A549 (cell line): ENCODE results near the gene LRRC4C. TPM values are rescaled to one million over a fixed set of nuclear protein-coding genes. Genes with fewer than 3 reads are reported as not detected.

Experiments used
- ATAC-seq, 2 experiments: fragments of 200-7000 bp in 1 of 2; fragments of >200 bp in 1 of 2; cut with Nextera tagmentation in 1 of 2; cut with Tn5 transposase in 1 of 2; 3 replicates each; pipeline versions ENCODE4 v1.8.0 to v1.9.1; 2018 to 2020; ENCODE audit warnings: mild to moderate bottlenecking in 1 of 2, moderate library complexity in 1 of 2
- CTCF ChIA-PET: fragments of 300-600 bp; sonication (Branson Sonifier 250); formaldehyde crosslinking; extraction: SDS; loops from one replicate; lab custom pipeline; 2021; ENCODE audit warnings: antibody characterized with exemption, inconsistent platforms; lab: Yijun Ruan, JAX
- POLR2A ChIA-PET: fragments of 350-600 bp; formaldehyde crosslinking; extraction: SDS; loops from one replicate; lab custom pipeline; 2021; ENCODE audit warnings: antibody characterized with exemption, inconsistent platforms; lab: Yijun Ruan, JAX
- DNase-seq, 2 experiments: peaks; one replicate each; pipeline versions ENCODE4 v3.0.0 to v3.0.0-alpha.2; 2011 to 2016; ENCODE audit warnings: low read depth in 1 of 2, low spot score in 1 of 2
- FAIRE-seq: peaks from 2 replicates; lab custom pipeline; 2011; peaks lifted over from hg19 to GRCh38; lab: Jason Lieb, UNC
- H3K27ac ChIP-seq, 2 experiments: fragments of >200 bp; sonication (Bioruptor Twin); formaldehyde crosslinking; 3 replicates each; pipeline ENCODE4 v1.5.1; 2016 to 2017
- H3K4me1 ChIP-seq: fragments of >200 bp; sonication (Bioruptor Twin); formaldehyde crosslinking; 3 replicates; pipeline ENCODE4 v1.6.1; 2016
- H3K4me2 ChIP-seq: fragments of >200 bp; sonication (Bioruptor Twin); formaldehyde crosslinking; 3 replicates; pipeline ENCODE4 v1.6.1; 2016
- H3K4me3 ChIP-seq: fragments of >200 bp; sonication (Bioruptor Twin); formaldehyde crosslinking; 3 replicates; pipeline ENCODE4 v1.5.1; 2016
- H3K9me3 ChIP-seq: fragments of >200 bp; sonication (Bioruptor Twin); formaldehyde crosslinking; 3 replicates; pipeline ENCODE4 v1.6.1; 2016
- BCL3 ChIP-seq: fragments of >200 bp; sonication (Bioruptor Twin); formaldehyde crosslinking; IDR thresholded peaks from 3 replicates; pipeline ENCODE4 v1.6.1; 2016
- BHLHE40 ChIP-seq: IDR thresholded peaks from 2 replicates; pipeline ENCODE4 v1.6.1; 2012; ENCODE audit warnings: low read depth, low read length, inconsistent platforms
- CEBPB ChIP-seq, 2 experiments: fragments of >200 bp in 1 of 2; sonication (Bioruptor Twin) in 1 of 2; formaldehyde crosslinking in 1 of 2; IDR thresholded peaks; 2 replicates each; pipeline ENCODE4 v1.6.1; 2012 to 2016
- CHD4 ChIP-seq: fragments of 200-600 bp; sonication (generic); IDR thresholded peaks from 2 replicates; pipeline ENCODE4 v1.6.1; 2016; ENCODE audit warnings: antibody characterized with exemption, mild to moderate bottlenecking, borderline replicate concordance
- EHF ChIP-seq: fragments of 250-450 bp; sonication (Bioruptor Pico); IDR thresholded peaks from 2 replicates; pipeline ENCODE4 v1.5.0; 2020; ENCODE audit warnings: mild to moderate bottlenecking
- EHMT2 ChIP-seq: fragments of 200-600 bp; sonication (generic); IDR thresholded peaks from 2 replicates; pipeline ENCODE4 v1.6.1; 2016; ENCODE audit warnings: antibody characterized with exemption, low read depth, mild to moderate bottlenecking, moderate library complexity
- EP300 ChIP-seq, 2 experiments: fragments of >200 bp; sonication (Bioruptor Twin); formaldehyde crosslinking; IDR thresholded peaks; 2 replicates in 1 of 2; 3 replicates in 1 of 2; pipeline ENCODE4 v1.6.1; 2016 to 2017
- ESRRA ChIP-seq: fragments of 150-350 bp; IDR thresholded peaks from 2 replicates; pipeline ENCODE4 v1.6.1; 2014; ENCODE audit warnings: mild to moderate bottlenecking, low read length, borderline replicate concordance
- FOSL2 ChIP-seq, 2 experiments: fragments of 450-650 bp in 1 of 2; fragments of >200 bp in 1 of 2; sonication (Bioruptor Twin) in 1 of 2; formaldehyde crosslinking; IDR thresholded peaks; 2 replicates each; pipeline versions ENCODE4 v1.5.0 to v1.6.1; 2016 to 2020; ENCODE audit warnings: mild to moderate bottlenecking in 1 of 2, moderate library complexity in 1 of 2
- FOXS1 ChIP-seq: fragments of 250-450 bp; sonication (Bioruptor Pico); IDR thresholded peaks from 2 replicates; pipeline ENCODE4 v1.5.0; 2020; ENCODE audit warnings: mild to moderate bottlenecking, moderate library complexity
- HDAC2 ChIP-seq: fragments of 200-600 bp; sonication (generic); IDR thresholded peaks from 2 replicates; pipeline ENCODE4 v1.6.1; 2016
- HOXA7 ChIP-seq: fragments of 250-450 bp; sonication (Bioruptor Pico); IDR thresholded peaks from 2 replicates; pipeline ENCODE4 v1.5.0; 2020; ENCODE audit warnings: mild to moderate bottlenecking, moderate library complexity
- HOXB5 ChIP-seq: fragments of 250-450 bp; sonication (Bioruptor Pico); IDR thresholded peaks from 2 replicates; pipeline ENCODE4 v1.5.0; 2020; ENCODE audit warnings: mild to moderate bottlenecking, moderate library complexity
- JUN ChIP-seq, 2 experiments: fragments of >200 bp; sonication (Bioruptor Twin); formaldehyde crosslinking; IDR thresholded peaks; 2 replicates in 1 of 2; 3 replicates in 1 of 2; pipeline ENCODE4 v1.6.1; 2016 to 2017
- JUNB ChIP-seq: fragments of >200 bp; sonication (Bioruptor Twin); formaldehyde crosslinking; IDR thresholded peaks from 2 replicates; pipeline ENCODE4 v1.6.1; 2016
- KDM1A ChIP-seq: fragments of 200-600 bp; sonication (generic); IDR thresholded peaks from 2 replicates; pipeline ENCODE4 v1.6.1; 2016; ENCODE audit warnings: low read depth, mild to moderate bottlenecking
- KDM5A ChIP-seq: fragments of 200-600 bp; sonication (generic); IDR thresholded peaks from 2 replicates; pipeline ENCODE4 v1.6.1; 2016; ENCODE audit warnings: antibody characterized with exemption, mild to moderate bottlenecking
- NFE2L2 ChIP-seq: fragments of 150-350 bp; conservative IDR thresholded peaks from 2 replicates; pipeline ENCODE4 v1.6.1; 2014; ENCODE audit warnings: low read length
- POLR2A ChIP-seq: IDR thresholded peaks from 2 replicates; pipeline ENCODE4 v1.6.1; 2012; ENCODE audit warnings: mild to moderate bottlenecking, low read length
- RNF2 ChIP-seq: fragments of 200-600 bp; sonication (generic); IDR thresholded peaks from 2 replicates; pipeline ENCODE4 v1.6.1; 2016; ENCODE audit warnings: low read depth, mild to moderate bottlenecking, antibody characterized with exemption, moderate library complexity, borderline replicate concordance
- SMC3 ChIP-seq: fragments of >200 bp; sonication (Bioruptor Twin); formaldehyde crosslinking; IDR thresholded peaks from 3 replicates; pipeline ENCODE4 v1.6.1; 2018; ENCODE audit warnings: inconsistent platforms
- SREBF2 ChIP-seq: fragments of 450-650 bp; IDR thresholded peaks from 2 replicates; pipeline ENCODE4 v1.6.1; 2014; ENCODE audit warnings: mild to moderate bottlenecking, moderate library complexity
- ZC3H11A ChIP-seq: fragments of 450-650 bp; IDR thresholded peaks from 2 replicates; pipeline ENCODE4 v1.6.1; 2014; ENCODE audit warnings: antibody characterized with exemption, mild to moderate bottlenecking
- ZFP36 ChIP-seq: fragments of 450-650 bp; IDR thresholded peaks from 2 replicates; pipeline ENCODE4 v1.6.1; 2014; ENCODE audit warnings: borderline replicate concordance; ENCODE audit not compliant: partially characterized antibody
- ZNF302 ChIP-seq: fragments of 250-450 bp; sonication (Bioruptor Pico); IDR thresholded peaks from 2 replicates; pipeline ENCODE4 v1.9.0; 2021; ENCODE audit warnings: inconsistent platforms, mild to moderate bottlenecking, moderate library complexity
- WGBS: methylation state at CpG from one replicate; pipeline ENCODE4 v1.1.6; 2017; ENCODE audit errors: missing lambda C conversion rate; 5-methylcytosine and 5-hydroxymethylcytosine counted together
- polyA plus RNA-seq, 4 experiments: library from polyadenylated mRNA; depleted of rRNA in 3 of 4; stranded (reverse); fragments of >200 nt; fragmentation: RNase III in 1 of 4; extraction: RNeasy Plus Mini Kit Qiagen cat#74134 plus additional on column Dnase treatment in 1 of 4; gene quantifications; 2 replicates in 3 of 4; 3 replicates in 1 of 4; pipeline ENCODE4 v1.2.3, GENCODE V29; 2011 to 2017
- TF ChIP-seq, protein P1 (sequence below): fragments of >200 bp; sonication (Bioruptor Twin); formaldehyde crosslinking; IDR thresholded peaks from 2 replicates; pipeline ENCODE4 v1.6.1; 2016
- TF ChIP-seq, protein P2 (sequence below): IDR thresholded peaks from 2 replicates; pipeline ENCODE4 v1.6.1; 2012
- TF ChIP-seq, protein P3 (sequence below): fragments of >200 bp; sonication (Bioruptor Twin); formaldehyde crosslinking; IDR thresholded peaks from 3 replicates; pipeline ENCODE4 v1.5.1; 2016
- TF ChIP-seq, protein P4 (sequence below): fragments of 250-450 bp; sonication (Bioruptor Pico); IDR thresholded peaks from 2 replicates; pipeline ENCODE4 v1.5.0; 2021; ENCODE audit warnings: mild to moderate bottlenecking, moderate library complexity, borderline replicate concordance

LRRC4C gene
- polyA plus RNA-seq, 2 of the 4 experiments (the other 2 are of a cell fraction), result not detected

DNA sequence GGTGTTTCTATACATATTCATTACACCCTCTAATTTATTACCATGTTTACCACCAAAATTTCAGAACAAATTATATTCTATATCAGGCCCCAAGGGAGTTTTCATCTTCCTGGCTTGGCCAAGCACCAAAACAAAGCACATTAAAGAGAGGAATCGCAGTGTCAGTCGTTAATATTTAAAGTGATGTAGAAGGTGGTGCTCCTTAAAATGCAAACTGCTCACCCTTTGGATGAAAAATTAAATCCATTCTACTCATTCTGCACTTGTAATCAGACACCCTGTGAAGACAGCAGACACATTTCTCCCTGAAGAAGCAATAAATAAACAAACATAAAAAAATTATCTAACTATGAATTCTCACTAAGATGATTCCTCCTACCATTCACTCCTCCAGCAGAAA is 113.4 kb downstream of the LRRC4C start:
- CTCF ChIA-PET, result no interaction called here
- Histone ChIP-seq H3K4me3 (no peak overlapping the region), H3K4me1 (no peaks in the 10 kb centered on the region), H3K9me3 (no peaks in the 10 kb centered on the region), H3K27ac (no peak overlapping the region)
- ATAC-seq, result no peak
- TF ChIP-seq, protein P1, sequence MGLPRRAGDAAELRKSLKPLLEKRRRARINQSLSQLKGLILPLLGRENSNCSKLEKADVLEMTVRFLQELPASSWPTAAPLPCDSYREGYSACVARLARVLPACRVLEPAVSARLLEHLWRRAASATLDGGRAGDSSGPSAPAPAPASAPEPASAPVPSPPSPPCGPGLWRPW, result no peak
- TF ChIP-seq FOXS1 (CRISPR knock-in tag) (no peak), KDM1A (no peak), ZNF302 (CRISPR knock-in tag) (no peak), BHLHE40 (no peak), HOXA7 (CRISPR knock-in tag) (no peak), EHF (CRISPR knock-in tag) (no peak), ZFP36 (no peak), EP300 (IDR thresholded peaks at IDR 0.05) (no peak), ZC3H11A (no peak), CHD4 (no peak), NFE2L2 (no peak), FOSL2 (IDR thresholded peaks at IDR 0.05) (no peak), FOSL2 (CRISPR knock-in tag; IDR thresholded peaks at IDR 0.05) (no peak), RNF2 (no peak)
- TF ChIP-seq, protein P2, sequence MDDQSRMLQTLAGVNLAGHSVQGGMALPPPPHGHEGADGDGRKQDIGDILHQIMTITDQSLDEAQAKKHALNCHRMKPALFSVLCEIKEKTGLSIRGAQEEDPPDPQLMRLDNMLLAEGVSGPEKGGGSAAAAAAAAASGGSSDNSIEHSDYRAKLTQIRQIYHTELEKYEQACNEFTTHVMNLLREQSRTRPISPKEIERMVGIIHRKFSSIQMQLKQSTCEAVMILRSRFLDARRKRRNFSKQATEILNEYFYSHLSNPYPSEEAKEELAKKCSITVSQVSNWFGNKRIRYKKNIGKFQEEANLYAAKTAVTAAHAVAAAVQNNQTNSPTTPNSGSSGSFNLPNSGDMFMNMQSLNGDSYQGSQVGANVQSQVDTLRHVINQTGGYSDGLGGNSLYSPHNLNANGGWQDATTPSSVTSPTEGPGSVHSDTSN, result no peak
- TF ChIP-seq, protein P3, sequence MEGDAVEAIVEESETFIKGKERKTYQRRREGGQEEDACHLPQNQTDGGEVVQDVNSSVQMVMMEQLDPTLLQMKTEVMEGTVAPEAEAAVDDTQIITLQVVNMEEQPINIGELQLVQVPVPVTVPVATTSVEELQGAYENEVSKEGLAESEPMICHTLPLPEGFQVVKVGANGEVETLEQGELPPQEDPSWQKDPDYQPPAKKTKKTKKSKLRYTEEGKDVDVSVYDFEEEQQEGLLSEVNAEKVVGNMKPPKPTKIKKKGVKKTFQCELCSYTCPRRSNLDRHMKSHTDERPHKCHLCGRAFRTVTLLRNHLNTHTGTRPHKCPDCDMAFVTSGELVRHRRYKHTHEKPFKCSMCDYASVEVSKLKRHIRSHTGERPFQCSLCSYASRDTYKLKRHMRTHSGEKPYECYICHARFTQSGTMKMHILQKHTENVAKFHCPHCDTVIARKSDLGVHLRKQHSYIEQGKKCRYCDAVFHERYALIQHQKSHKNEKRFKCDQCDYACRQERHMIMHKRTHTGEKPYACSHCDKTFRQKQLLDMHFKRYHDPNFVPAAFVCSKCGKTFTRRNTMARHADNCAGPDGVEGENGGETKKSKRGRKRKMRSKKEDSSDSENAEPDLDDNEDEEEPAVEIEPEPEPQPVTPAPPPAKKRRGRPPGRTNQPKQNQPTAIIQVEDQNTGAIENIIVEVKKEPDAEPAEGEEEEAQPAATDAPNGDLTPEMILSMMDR, result no peak
- TF ChIP-seq, all 56 proteins: peak for 0
- FAIRE-seq (no peak), DNase-seq (no peak)
- 0% methylated on average over 2 of the region's 2 CpGs for WGBS
- H3K4me2 ChIP-seq, result no peak overlapping the region
- POLR2A ChIA-PET, result no interaction called here

DNA sequence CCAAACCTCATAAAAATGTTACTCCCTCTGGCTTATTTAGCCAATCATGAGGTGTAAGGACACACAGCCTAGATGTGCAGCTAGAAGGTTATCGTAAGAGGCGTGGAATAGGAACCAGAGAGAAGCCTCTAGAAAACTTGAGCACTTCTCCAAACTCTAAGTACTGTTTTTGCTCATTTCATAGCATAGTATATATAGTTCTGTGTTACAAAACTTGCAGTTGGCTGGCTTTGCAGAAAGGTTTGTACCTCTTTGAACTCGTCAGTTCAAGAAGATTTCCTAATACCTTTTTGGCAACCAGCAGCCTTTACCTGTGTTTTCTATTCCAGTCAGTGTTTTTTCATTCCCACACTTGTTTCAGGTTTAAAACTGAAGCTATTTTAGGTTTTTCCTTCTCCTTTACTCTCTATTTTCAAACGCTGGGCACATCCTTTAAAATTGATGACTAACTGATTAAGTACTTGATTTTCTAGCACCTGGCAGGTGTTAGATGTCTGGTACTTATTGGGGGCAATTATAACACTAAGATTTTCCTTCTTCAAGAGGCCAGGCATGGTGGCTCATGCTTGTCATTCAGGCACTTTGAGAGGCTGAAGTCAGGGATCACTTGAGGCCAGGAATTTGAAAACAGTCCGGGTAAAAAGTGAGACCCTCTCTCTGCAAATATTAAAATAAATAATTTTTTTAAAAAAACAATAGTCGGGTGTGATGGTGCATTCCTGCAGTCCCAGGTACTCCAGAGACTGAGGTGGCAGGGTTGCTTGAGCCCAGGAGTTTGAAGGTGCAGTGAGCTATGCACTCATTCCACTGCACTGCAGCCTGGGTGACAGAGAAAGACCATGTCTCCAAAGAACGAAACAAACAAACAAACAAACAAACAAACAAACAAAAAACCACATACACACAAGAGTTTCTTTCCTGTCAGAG is 125.2 kb downstream of the LRRC4C start:
- CTCF ChIA-PET, result no interaction called here

More for the DNA sequence above, 125.2 kb downstream of the LRRC4C start:
- FAIRE-seq, result no peak
- Histone ChIP-seq H3K4me2 (no peak overlapping the region), H3K4me1 (no peaks in the 10 kb centered on the region), H3K9me3 (no peaks in the 10 kb centered on the region), H3K27ac (no peak overlapping the region), H3K4me3 (no peak overlapping the region)
- no peak for ATAC-seq
- DNase-seq, result no peak
- TF ChIP-seq BCL3, result no peak
- TF ChIP-seq HOXB5, result no peak
- TF ChIP-seq ZC3H11A, result no peak
- no peak for TF ChIP-seq POLR2A
- TF ChIP-seq HDAC2, result no peak
- no peak for TF ChIP-seq BHLHE40
- TF ChIP-seq, protein P1, result no peak
- no peak for TF ChIP-seq KDM5A
- no peak for TF ChIP-seq EP300 (IDR thresholded peaks at IDR 0.05)
- TF ChIP-seq, protein P4, sequence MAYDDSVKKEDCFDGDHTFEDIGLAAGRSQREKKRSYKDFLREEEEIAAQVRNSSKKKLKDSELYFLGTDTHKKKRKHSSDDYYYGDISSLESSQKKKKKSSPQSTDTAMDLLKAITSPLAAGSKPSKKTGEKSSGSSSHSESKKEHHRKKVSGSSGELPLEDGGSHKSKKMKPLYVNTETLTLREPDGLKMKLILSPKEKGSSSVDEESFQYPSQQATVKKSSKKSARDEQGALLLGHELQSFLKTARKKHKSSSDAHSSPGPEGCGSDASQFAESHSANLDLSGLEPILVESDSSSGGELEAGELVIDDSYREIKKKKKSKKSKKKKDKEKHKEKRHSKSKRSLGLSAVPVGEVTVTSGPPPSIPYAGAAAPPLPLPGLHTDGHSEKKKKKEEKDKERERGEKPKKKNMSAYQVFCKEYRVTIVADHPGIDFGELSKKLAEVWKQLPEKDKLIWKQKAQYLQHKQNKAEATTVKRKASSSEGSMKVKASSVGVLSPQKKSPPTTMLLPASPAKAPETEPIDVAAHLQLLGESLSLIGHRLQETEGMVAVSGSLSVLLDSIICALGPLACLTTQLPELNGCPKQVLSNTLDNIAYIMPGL (CRISPR knock-in tag), result no peak
- no peak for TF ChIP-seq SMC3
- no peak for TF ChIP-seq FOXS1 (CRISPR knock-in tag)
- no peak for TF ChIP-seq HOXA7 (CRISPR knock-in tag)
- no peak for TF ChIP-seq JUN (IDR thresholded peaks at IDR 0.05)
- no peak for TF ChIP-seq CEBPB (IDR thresholded peaks at IDR 0.05)
- TF ChIP-seq EHMT2, result no peak
- TF ChIP-seq ESRRA, result no peak
- TF ChIP-seq SREBF2, result no peak
- TF ChIP-seq JUNB, result no peak
- TF ChIP-seq FOSL2 (IDR thresholded peaks at IDR 0.05), result no peak
- no peak for TF ChIP-seq FOSL2 (CRISPR knock-in tag; IDR thresholded peaks at IDR 0.05)
- POLR2A ChIA-PET, result no interaction called here
- WGBS, result 5% methylated on average over 7 of the region's 7 CpGs
